Measurements from ENCODE around the gene ING3. TPM values are rescaled to one million over a fixed set of nuclear protein-coding genes. Genes with fewer than 3 reads are reported as not detected.

The ING3 gene
- polyA plus RNA-seq, 4 donors = 9.4 to 21.8 (median 12.7) TPM

DNA sequence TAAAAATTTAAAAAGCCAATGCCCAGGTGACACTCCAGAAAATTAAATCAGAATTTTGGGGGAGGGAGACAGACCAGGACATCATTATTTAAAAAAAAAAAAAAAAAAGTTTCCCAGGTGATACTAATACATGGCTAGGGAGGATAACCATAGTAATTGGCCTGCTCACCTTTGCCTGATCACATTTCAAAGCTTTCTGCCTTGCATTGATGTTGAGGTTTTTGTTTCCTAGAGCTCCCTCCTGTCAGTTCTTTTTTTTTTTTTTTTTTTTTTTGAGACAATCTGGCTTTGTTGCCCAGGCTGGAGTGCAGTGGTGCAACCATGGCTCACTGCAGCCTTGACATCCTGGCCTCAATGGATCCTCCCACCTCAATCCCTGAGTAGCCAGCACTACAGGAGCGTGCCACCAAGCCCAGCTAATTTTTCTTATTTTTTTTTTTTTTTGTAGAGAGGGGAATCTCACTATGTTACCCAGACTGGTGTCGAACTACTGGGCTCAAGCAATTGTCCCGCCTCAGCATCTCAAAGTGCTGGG, 76.1 kb downstream of the ING3 start:
- Histone ChIP-seq H3K36me3 (ENCODE audit: control insufficient read depth in 3 of 3, insufficient read depth in 2 of 3, low read depth in 1 of 3, low read length in 3 of 3) (no peaks in the 10 kb centered on the region), H3K9me3 (ENCODE audit: control insufficient read depth in 2 of 2, insufficient read depth in 1 of 2, low read depth in 1 of 2, low read length in 1 of 2) (no peaks in the 10 kb centered on the region), H3K27ac (ENCODE audit: low read depth in 1 of 3, low read length in 2 of 3) (no peak overlapping the region), H3K4me1 (ENCODE audit: control insufficient read depth in 3 of 3, insufficient read depth in 2 of 3, low read depth in 1 of 3, low read length in 2 of 3) (peaks cover 0 to 6% (median 0%) of the 10 kb centered on the region in 3 donors), H3K27me3 (ENCODE audit: control insufficient read depth in 3 of 3, insufficient read depth in 3 of 3, low read length in 3 of 3) (no peaks in the 10 kb centered on the region), H3K4me3 (ENCODE audit: low read depth in 1 of 3, low read length in 3 of 3) (no peak overlapping the region)
- DNase-seq (no peak), FAIRE-seq (no peak)
- WGBS, 3 donors = 86 to 93% (median 92%) methylated on average over 3 of the region's 3 CpGs

Other genes starting within 250 kb of the ING3 start
- gene TSPAN12, start 92.6 kb upstream of the ING3 start, polyA plus RNA-seq = 100 to 1,000 TPM in 1 of 4 donors, 10 to 100 TPM in 3; 26.8 to 134 (median 30.1) TPM
- 1 to 10 TPM in 3 of 4 donors, under 1 TPM in 1; 0.22 to 8.7 (median 1.9) TPM for gene CPED1, start 37.9 kb downstream of the ING3 start, polyA plus RNA-seq

All from small intestine (tissue), 7 donors.